ENCODE data around the gene OR1F1. TPM values are rescaled to one million over a fixed set of nuclear protein-coding genes. Genes with fewer than 3 reads are reported as not detected.

Gene OR1F1
- total and polyA plus RNA-seq, 2 of the 8 experiments (the other 6 are each of a cell fraction or from before 2014, with no cell fraction given): 0.52 to 1.2 TPM

GRCh38 chr16:3173892-3174617 is 13.9 kb upstream of the OR1F1 start:
- peak overlapping the region; percentile 28 to 71 (median 34); a peak in 5 of 8 replicates for H3K4me3 ChIP-seq (ENCODE audit: extremely low read depth in 1 of 4, insufficient read depth in 2 of 4, low read depth in 3 of 4, low read length in 4 of 4)
- no peak overlapping the region for H3K23ac ChIP-seq (ENCODE audit: insufficient read length)
- no peak overlapping the region for H3K4ac ChIP-seq (replicated peaks; ENCODE audit: insufficient read length, low read depth, low read length)
- H3K79me1 ChIP-seq (ENCODE audit: low read depth, low read length): no peaks in the 10 kb centered on the region
- peaks cover 0 to 10% (median 6%) of the 10 kb centered on the region in 4 experiments; a peak in 5 of 7 replicates for H3K4me1 ChIP-seq (replicated peaks in 1 of 4; ENCODE audit: control insufficient read depth in 3 of 4, insufficient read depth in 4 of 4, low read length in 3 of 4)
- FAIRE-seq: no peak
- no peak overlapping the region for H2AK5ac ChIP-seq (ENCODE audit: low read depth, low read length)
- H3K27ac ChIP-seq (ENCODE audit: low read depth, low read length): no peak overlapping the region
- CTCF ChIA-PET (ENCODE audit: partially characterized antibody): interaction anchor here (0.6 to 4.7 kb wide), 17 partner anchors 8 to 785 kb away, joined by 3 to 25 read pairs (median 4); no protein-coding TSS in a partner anchor
- peaks cover 26% of the 10 kb centered on the region; the same call in 1 of the 2 replicates for H3K23me2 ChIP-seq (ENCODE audit: low read depth, low read length)
- H3K14ac ChIP-seq (ENCODE audit: insufficient read length): no peak overlapping the region
- no peaks in the 10 kb centered on the region for H3K36me3 ChIP-seq (ENCODE audit: control insufficient read depth in 2 of 4, insufficient read depth in 4 of 4, low read length in 3 of 4)
- no peak overlapping the region for H3K56ac ChIP-seq (replicated peaks; ENCODE audit: insufficient read length, low read depth, low read length)
- no peak overlapping the region for H2BK120ac ChIP-seq (replicated peaks; ENCODE audit: low read depth, low read length)
- no peak overlapping the region for H4K91ac ChIP-seq (replicated peaks; ENCODE audit: insufficient read length, low read length)
- peaks cover 0 to 25% (median 15%) of the 10 kb centered on the region in 4 experiments; a peak in 5 of 7 replicates for H3K27me3 ChIP-seq (replicated peaks in 1 of 4; ENCODE audit: control insufficient read depth in 3 of 4, extremely low read depth in 1 of 4, insufficient read depth in 3 of 4, low read length in 3 of 4)
- no peak overlapping the region for H2BK5ac ChIP-seq (ENCODE audit: low read depth, low read length)
- H3K4me2 ChIP-seq (ENCODE audit: insufficient read depth in 1 of 2, low read depth in 2 of 2, low read length in 2 of 2): peak overlapping the region; percentile 77 to 81
- DNase-seq (ENCODE audit: low read depth in 1 of 2, low spot score in 2 of 2): peak in 1 of 2 experiments; percentile 95
- no peak overlapping the region for H2BK20ac ChIP-seq (ENCODE audit: low read length)
- no peak overlapping the region for H2BK12ac ChIP-seq (ENCODE audit: low read depth, low read length)
- H4K5ac ChIP-seq (ENCODE audit: insufficient read length, low read depth, low read length): no peak overlapping the region
- H3K9me3 ChIP-seq (ENCODE audit: insufficient read depth in 2 of 2, low read depth in 1 of 2, low read length in 1 of 2): no peaks in the 10 kb centered on the region
- no peak overlapping the region for H3K9ac ChIP-seq (replicated peaks in 1 of 4; ENCODE audit: extremely low read depth in 1 of 4, low read depth in 3 of 4, low read length in 3 of 4)
- no peak overlapping the region for H2BK15ac ChIP-seq (ENCODE audit: low read length)
- POLR2A ChIA-PET (ENCODE audit: partially characterized antibody): interaction anchor here (0.7 to 5.1 kb wide), 7 partner anchors 10 to 76 kb away, joined by 3 to 28 read pairs (median 6); partner anchors contain the start of gene ZNF213
- H4K20me1 ChIP-seq (replicated peaks in 1 of 2; ENCODE audit: control insufficient read depth in 1 of 2, insufficient read depth in 2 of 2, low read length in 2 of 2): no peaks in the 10 kb centered on the region
- 18% methylated on average over 24 of the region's 24 CpGs; no CpG with 5 or more reads in 1 of the 2 experiments for WGBS, 2 experiments (ENCODE audit: extremely low coverage in 1 of 2, insufficient coverage in 1 of 2, insufficient read length in 1 of 2, insufficient replicate concordance in 2 of 2, low coverage in 1 of 2, low lambda C conversion rate in 2 of 2, missing lambda C conversion rate in 1 of 2)
- no peak overlapping the region for H4K8ac ChIP-seq (ENCODE audit: extremely low read depth, insufficient read depth, low read length)
- no peaks in the 10 kb centered on the region for H3K79me2 ChIP-seq (ENCODE audit: control insufficient read depth in 1 of 2, insufficient read depth in 2 of 2, low read length in 2 of 2)
- H2AFZ ChIP-seq (ENCODE audit: low read length): no peak overlapping the region
- H3K18ac ChIP-seq (ENCODE audit: extremely low read depth, low read length): no peak overlapping the region
- TF ChIP-seq YY1 (IDR thresholded peaks at IDR 0.05; ENCODE audit: low read depth, low read length): no peak
- no peak for TF ChIP-seq NANOG (IDR thresholded peaks at IDR 0.05; ENCODE audit: insufficient read depth, low read depth, low read length, poor library complexity, severe bottlenecking)
- TF ChIP-seq CHD1 (IDR thresholded peaks at IDR 0.05; ENCODE audit: low read depth, low read length): no peak
- TF ChIP-seq ASH2L (IDR thresholded peaks at IDR 0.05; ENCODE audit: low read length): peak; percentile 47
- 0 out of 2 replicates have a peak, but pooled peaks have one; percentile 23 for TF ChIP-seq ATF3 (IDR thresholded peaks at IDR 0.05; ENCODE audit: insufficient read depth, low read depth, low read length)
- TF ChIP-seq RBBP5 (IDR thresholded peaks at IDR 0.05; ENCODE audit: borderline replicate concordance, low read depth, low read length): no peak
- peak; percentile 62 for TF ChIP-seq BACH1 (IDR thresholded peaks at IDR 0.05; ENCODE audit: low read length)
- TF ChIP-seq BRCA1 (IDR thresholded peaks at IDR 0.05; ENCODE audit: low read depth, low read length): no peak
- no peak for TF ChIP-seq SIX5 (IDR thresholded peaks at IDR 0.05; ENCODE audit: low read depth, low read length)
- no peak for TF ChIP-seq NRF1 (IDR thresholded peaks at IDR 0.05; ENCODE audit: low read depth, low read length)
- peak; percentile 71 for TF ChIP-seq USF2 (IDR thresholded peaks at IDR 0.05; ENCODE audit: low read length)
